GM12891 (cell line): ENCODE data around the gene TGFB1.
"Not testable (repeated sequence)": the region's sequence is repeated elsewhere in the genome, so short reads cannot be mapped to it uniquely, and the experiment has no call there.

ENCODE experiments used
- DNase-seq: peaks from one replicate; pipeline ENCODE4 v3.0.0; 2011; ENCODE audit warnings: low spot score; ENCODE audit not compliant: insufficient read length
- FAIRE-seq: peaks from 2 replicates; lab custom pipeline; 2011; peaks lifted over from hg19 to GRCh38; lab: Jason Lieb, UNC
- PAX5 ChIP-seq: IDR thresholded peaks from 2 replicates; pipeline ENCODE4 v1.6.1; 2011; ENCODE audit warnings: low read length, moderate library complexity, mild to moderate bottlenecking; ENCODE audit not compliant: insufficient read depth, severe bottlenecking
- POLR2A ChIP-seq: IDR thresholded peaks from 2 replicates; pipeline ENCODE4 v1.6.1; 2011; ENCODE audit warnings: low read depth, low read length, control low read depth
- POLR2AphosphoS5 ChIP-seq: IDR thresholded peaks from 2 replicates; pipeline ENCODE4 v1.6.1; 2011; ENCODE audit warnings: low read depth, low read length, control low read depth
- POU2F2 ChIP-seq: IDR thresholded peaks from 2 replicates; pipeline ENCODE4 v1.6.1; 2011; ENCODE audit warnings: low read depth, mild to moderate bottlenecking, control low read depth, low read length, moderate library complexity
- SPI1 ChIP-seq: IDR thresholded peaks from 2 replicates; pipeline ENCODE4 v1.6.1; 2011; ENCODE audit warnings: low read depth, low read length, control low read depth
- TAF1 ChIP-seq: IDR thresholded peaks from 2 replicates; pipeline ENCODE4 v1.6.1; 2011; ENCODE audit warnings: low read depth, low read length, control low read depth

The TGFB1 gene

GRCh38 chr19:41391618-41392017 lies 37.9 kb upstream of the TGFB1 start:
- TF ChIP-seq POU2F2 (no peak), TAF1 (no peak), PAX5 (no peak), SPI1 (no peak), POLR2AphosphoS5 (no peak), POLR2A (no peak)
- no peak for FAIRE-seq
- no peak for DNase-seq

- FAIRE-seq (no peak), DNase-seq (no peak)
- TF ChIP-seq POLR2A (no peak), TAF1 (no peak), PAX5 (no peak), POLR2AphosphoS5 (no peak), SPI1 (no peak), POU2F2 (no peak)
Observed at GRCh38 chr19:41386442-41386841, 32.7 kb upstream of the TGFB1 start.

- FAIRE-seq (no peak), DNase-seq (no peak)
- TF ChIP-seq POLR2AphosphoS5 (no peak), POLR2A (no peak), PAX5 (no peak), POU2F2 (no peak), TAF1 (no peak), SPI1 (no peak)
Observed at GRCh38 chr19:41384351-41384750, 30.6 kb upstream of the TGFB1 start.

- DNase-seq, FAIRE-seq: not testable (repeated sequence)
Observed at GRCh38 chr19:41381536-41381935, 27.8 kb upstream of the TGFB1 start.

- TF ChIP-seq SPI1 (peak; percentile 47; the same call in 1 of the 2 replicates), POU2F2 (0 out of 2 replicates have a peak, but pooled peaks have one; percentile 45), POLR2AphosphoS5 (no peak)
- DNase-seq (peak; percentile 58), FAIRE-seq (peak; percentile 71)
Observed at GRCh38 chr19:41377977-41378709, 24.4 kb upstream of the TGFB1 start.

- TF ChIP-seq TAF1 = no peak
- no peak for TF ChIP-seq PAX5
- no peak for TF ChIP-seq SPI1
- no peak for TF ChIP-seq POLR2A
- TF ChIP-seq POLR2AphosphoS5 = no peak
- no peak for TF ChIP-seq POU2F2
- DNase-seq = no peak
- peak; percentile 76 for FAIRE-seq
Observed at GRCh38 chr19:41376998-41377365, 23.3 kb upstream of the TGFB1 start.

- no peak for DNase-seq
- no peak for TF ChIP-seq TAF1
- no peak for TF ChIP-seq PAX5
- TF ChIP-seq POU2F2 = no peak
- no peak for TF ChIP-seq POLR2AphosphoS5
- TF ChIP-seq POLR2A = no peak
- no peak for TF ChIP-seq SPI1
- no peak for FAIRE-seq
Observed at GRCh38 chr19:41376241-41376997, 22.7 kb upstream of the TGFB1 start, which contains the start of gene TMEM91. TSS of gene TMEM91 (plus strand) at chr19:41376533. CDS start at chr19:41378310, 1,777 bp downstream.

GRCh38 chr19:41373993-41374392 lies 20.3 kb upstream of the TGFB1 start:
- no peak for DNase-seq
- TF ChIP-seq POLR2A (no peak), POLR2AphosphoS5 (no peak), POU2F2 (no peak), PAX5 (no peak), TAF1 (no peak), SPI1 (no peak)
- no peak for FAIRE-seq

- TF ChIP-seq PAX5 (no peak), SPI1 (no peak), TAF1 (no peak)
- FAIRE-seq = no peak
- DNase-seq = no peak
Observed at GRCh38 chr19:41372501-41372900, 18.8 kb upstream of the TGFB1 start.

- no peak for DNase-seq
- FAIRE-seq = no peak
- no peak for TF ChIP-seq PAX5
- TF ChIP-seq POU2F2 = no peak
- no peak for TF ChIP-seq POLR2AphosphoS5
- TF ChIP-seq TAF1 = no peak
- TF ChIP-seq SPI1 = no peak
Observed at GRCh38 chr19:41371541-41371940, 17.8 kb upstream of the TGFB1 start.

GRCh38 chr19:41371119-41371518 lies 17.4 kb upstream of the TGFB1 start:
- not testable (repeated sequence) for DNase-seq, FAIRE-seq
